Mammary epithelial cell (primary cell): Measurements from ENCODE around the gene ATF2.

ENCODE experiments used
- EZH2 ChIP-seq: IDR thresholded peaks from 2 replicates; pipeline ENCODE4 v1.6.1; 2012; ENCODE audit warnings: low read length, inconsistent platforms, borderline replicate concordance
- TF ChIP-seq, protein P1 (sequence below), 2 donors: IDR thresholded peaks in 1 of 2; conservative IDR thresholded peaks in 1 of 2; 2 replicates each; pipeline ENCODE4 v1.5.1; 2011 to 2012; ENCODE audit warnings: inconsistent platforms in 2 of 2, low read length in 2 of 2, mild to moderate bottlenecking in 2 of 2, control low read depth in 1 of 2, low read depth in 1 of 2; ENCODE audit not compliant: insufficient read depth in 1 of 2; ENCODE audit errors: extremely low read depth in 1 of 2

DNA sequence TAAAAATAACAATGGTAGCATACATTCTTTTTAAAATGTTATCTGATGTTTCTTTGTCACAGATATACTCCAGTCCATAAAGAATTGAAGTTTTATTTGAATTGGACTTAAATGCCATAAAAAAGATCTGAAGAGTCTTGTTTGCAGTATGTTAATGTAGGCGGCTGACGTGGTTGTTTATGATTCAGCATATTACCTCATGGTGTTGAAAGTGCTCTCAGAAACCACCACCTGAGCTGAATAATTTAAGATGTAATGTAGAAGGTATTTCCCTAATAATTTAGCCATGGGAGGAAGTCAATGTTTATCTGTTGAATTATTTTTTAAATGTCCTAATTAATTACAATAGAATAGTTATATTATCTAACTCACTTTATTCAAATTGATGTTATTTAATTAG is 104.3 kb downstream of the ATF2 start:
- TF ChIP-seq, protein P1, sequence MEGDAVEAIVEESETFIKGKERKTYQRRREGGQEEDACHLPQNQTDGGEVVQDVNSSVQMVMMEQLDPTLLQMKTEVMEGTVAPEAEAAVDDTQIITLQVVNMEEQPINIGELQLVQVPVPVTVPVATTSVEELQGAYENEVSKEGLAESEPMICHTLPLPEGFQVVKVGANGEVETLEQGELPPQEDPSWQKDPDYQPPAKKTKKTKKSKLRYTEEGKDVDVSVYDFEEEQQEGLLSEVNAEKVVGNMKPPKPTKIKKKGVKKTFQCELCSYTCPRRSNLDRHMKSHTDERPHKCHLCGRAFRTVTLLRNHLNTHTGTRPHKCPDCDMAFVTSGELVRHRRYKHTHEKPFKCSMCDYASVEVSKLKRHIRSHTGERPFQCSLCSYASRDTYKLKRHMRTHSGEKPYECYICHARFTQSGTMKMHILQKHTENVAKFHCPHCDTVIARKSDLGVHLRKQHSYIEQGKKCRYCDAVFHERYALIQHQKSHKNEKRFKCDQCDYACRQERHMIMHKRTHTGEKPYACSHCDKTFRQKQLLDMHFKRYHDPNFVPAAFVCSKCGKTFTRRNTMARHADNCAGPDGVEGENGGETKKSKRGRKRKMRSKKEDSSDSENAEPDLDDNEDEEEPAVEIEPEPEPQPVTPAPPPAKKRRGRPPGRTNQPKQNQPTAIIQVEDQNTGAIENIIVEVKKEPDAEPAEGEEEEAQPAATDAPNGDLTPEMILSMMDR (conservative IDR thresholded peaks at IDR 0.05 in 1 of 2, IDR thresholded peaks at IDR 0.05 in 1 of 2; ENCODE audit: extremely low read depth in 1 of 2, insufficient read depth in 1 of 2, low read depth in 1 of 2, low read length in 2 of 2) = no peak
- no peak for TF ChIP-seq EZH2
